HCT116 (cell line): Measurements from ENCODE around the gene IZUMO4. TPM values are rescaled to one million over a fixed set of nuclear protein-coding genes. Genes with fewer than 3 reads are reported as not detected.

Experiments
- ATAC-seq: fragments of 200-7000 bp; cut with Tn5 transposase; 2 replicates; pipeline ENCODE4 v1.9.1; 2020; ENCODE audit warnings: mild to moderate bottlenecking, moderate library complexity
- BruUV-seq: library from RNA; stranded (reverse); fragments of 400-500 nt; replicated peaks from 2 replicates; lab custom pipeline; 2021; lab: Mats Ljungman, UMichigan
- CTCF ChIA-PET: fragments of 300-600 bp; sonication (Branson Sonifier 250); formaldehyde crosslinking; loops from one replicate; lab custom pipeline; 2021; ENCODE audit warnings: antibody characterized with exemption; lab: Charles Lee
- POLR2A ChIA-PET: fragments of 300-600, 350-600 bp; sonication (Branson Sonifier 250); formaldehyde crosslinking; loops from one replicate; lab custom pipeline; 2021; ENCODE audit warnings: antibody characterized with exemption; lab: Charles Lee
- RAD21 ChIA-PET, 2 experiments: fragments of 300-600 bp; sonication (Branson Sonifier 250); formaldehyde crosslinking; loops; one replicate each; lab custom pipeline; 2023; ENCODE audit warnings: low total read pairs in 2 of 2; ENCODE audit not compliant: uncharacterized antibody in 2 of 2, unreplicated experiment in 2 of 2, low non-redundant PET in 1 of 2; lab: Charles Lee
- DNase-seq: peaks from one replicate; pipeline ENCODE4 v3.0.0-alpha.2; 2010; ENCODE audit warnings: low read depth, low spot score
- H2AFZ ChIP-seq: fragments of 200-600 bp; shearing (Covaris generic), sonication (generic); 2 replicates; pipeline ENCODE4 v1.6.1; 2017; ENCODE audit warnings: low read depth, mixed run types, mixed read lengths, antibody characterized with exemption, low read length; ENCODE audit not compliant: poor library complexity, severe bottlenecking
- H3K27ac ChIP-seq: 2 replicates; pipeline ENCODE4 v1.5.1; 2012; ENCODE audit warnings: low read depth, low read length
- H3K27me3 ChIP-seq: fragments of 200-600 bp; sonication (generic); 2 replicates; pipeline ENCODE4 v1.6.1; 2016; ENCODE audit warnings: mixed run types, low read length, mixed read lengths; ENCODE audit not compliant: insufficient read depth
- H3K36me3 ChIP-seq, 2 experiments: fragments of 200-500 bp in 1 of 2; fragments of 200-600 bp in 1 of 2; sonication (Bioruptor generic) in 1 of 2; sonication (generic) in 1 of 2; 2 replicates each; pipeline versions ENCODE4 v1.5.1 to v1.6.1; 2014 to 2016; ENCODE audit warnings: low read length in 2 of 2, inconsistent platforms in 1 of 2, mixed read lengths in 1 of 2, mixed run types in 1 of 2; ENCODE audit not compliant: insufficient read depth in 2 of 2, control insufficient read depth in 1 of 2
- H3K4me1 ChIP-seq, 2 experiments: fragments of 200-600 bp in 1 of 2; sonication (generic) in 1 of 2; 2 replicates each; pipeline versions ENCODE4 v1.5.1 to v1.6.1; 2012 to 2017; ENCODE audit warnings: low read length in 2 of 2, inconsistent platforms in 1 of 2, mild to moderate bottlenecking in 1 of 2, mixed read lengths in 1 of 2, mixed run types in 1 of 2, moderate library complexity in 1 of 2; ENCODE audit not compliant: insufficient read depth in 2 of 2, control insufficient read depth in 1 of 2
- H3K4me2 ChIP-seq: fragments of 200-600 bp; sonication (generic); 2 replicates; pipeline ENCODE4 v1.6.1; 2017; ENCODE audit warnings: mixed run types, low read length, mixed read lengths
- H3K4me3 ChIP-seq, 2 experiments: fragments of 200-600 bp in 1 of 2; sonication (generic) in 1 of 2; replicated peaks in 1 of 2; 2 replicates each; pipeline ENCODE4 v1.5.1; 2011 to 2016; ENCODE audit warnings: low read length in 2 of 2, control low read depth in 1 of 2, low read depth in 1 of 2, mild to moderate bottlenecking in 1 of 2, mixed read lengths in 1 of 2, mixed run types in 1 of 2
- H3K79me2 ChIP-seq: fragments of 200-600 bp; sonication (generic); 2 replicates; pipeline ENCODE4 v1.6.1; 2017; ENCODE audit warnings: mild to moderate bottlenecking, mixed run types, low read length, moderate library complexity, mixed read lengths; ENCODE audit not compliant: insufficient read depth
- H3K9ac ChIP-seq: fragments of 200-600 bp; sonication (generic); 2 replicates; pipeline ENCODE4 v1.6.1; 2016; ENCODE audit warnings: low read length, mixed read lengths
- H3K9me2 ChIP-seq: fragments of 200-600 bp; sonication (generic), shearing (Covaris generic); 2 replicates; pipeline ENCODE4 v1.6.1; 2017; ENCODE audit warnings: mixed run types, mild to moderate bottlenecking, moderate library complexity; ENCODE audit not compliant: insufficient read depth
- H3K9me3 ChIP-seq, 2 experiments: fragments of 200-500 bp in 1 of 2; fragments of 200-600 bp in 1 of 2; sonication (Bioruptor generic) in 1 of 2; sonication (generic) in 1 of 2; 2 replicates each; pipeline ENCODE4 v1.6.1; 2014 to 2017; ENCODE audit warnings: low read length in 2 of 2, mixed read lengths in 2 of 2, inconsistent platforms in 1 of 2, low read depth in 1 of 2, mild to moderate bottlenecking in 1 of 2, mixed run types in 1 of 2, moderate library complexity in 1 of 2; ENCODE audit not compliant: control insufficient read depth in 1 of 2, insufficient read depth in 1 of 2
- H4K20me1 ChIP-seq: fragments of 200-600 bp; sonication (generic), shearing (Covaris generic); 2 replicates; pipeline ENCODE4 v1.6.1; 2017; ENCODE audit warnings: mixed run types, mild to moderate bottlenecking, moderate library complexity; ENCODE audit not compliant: insufficient read depth
- ATF3 ChIP-seq: IDR thresholded peaks from 2 replicates; pipeline ENCODE4 v1.6.1; 2012
- CBX3 ChIP-seq: IDR thresholded peaks from 2 replicates; pipeline ENCODE4 v1.6.1; 2012; ENCODE audit warnings: low read depth
- CEBPB ChIP-seq: IDR thresholded peaks from 2 replicates; pipeline ENCODE4 v1.6.1; 2012; ENCODE audit warnings: low read depth
- EGR1 ChIP-seq: IDR thresholded peaks from 2 replicates; pipeline ENCODE4 v1.6.1; 2012; ENCODE audit warnings: low read depth
- EZH2 ChIP-seq: fragments of 200-600 bp; sonication (generic); IDR thresholded peaks from 2 replicates; pipeline ENCODE4 v1.6.1; 2017; ENCODE audit warnings: antibody characterized with exemption, mixed run types
- EZH2phosphoT487 ChIP-seq: fragments of 200-600 bp; IDR thresholded peaks from 2 replicates; pipeline ENCODE4 v1.6.1; 2018; ENCODE audit warnings: antibody characterized with exemption, borderline replicate concordance
- FOSL1 ChIP-seq: IDR thresholded peaks from 2 replicates; pipeline ENCODE4 v1.6.1; 2012; ENCODE audit warnings: low read depth
- JUND ChIP-seq: IDR thresholded peaks from 2 replicates; pipeline ENCODE4 v1.6.1; 2012
- MAX ChIP-seq: IDR thresholded peaks from 2 replicates; pipeline ENCODE4 v1.6.1; 2012
- POLR2A ChIP-seq: IDR thresholded peaks from 2 replicates; pipeline ENCODE4 v1.7.0; 2011; ENCODE audit warnings: borderline replicate concordance; ENCODE audit not compliant: insufficient read depth, insufficient read length; ENCODE audit errors: extremely low read depth
- POLR2AphosphoS5 ChIP-seq: IDR thresholded peaks from 2 replicates; pipeline ENCODE4 v1.6.1; 2011; ENCODE audit warnings: mild to moderate bottlenecking, low read depth, low read length, moderate library complexity
- REST ChIP-seq: IDR thresholded peaks from 2 replicates; pipeline ENCODE4 v1.6.1; 2012; ENCODE audit warnings: low read depth
- SIN3A ChIP-seq: IDR thresholded peaks from 2 replicates; pipeline ENCODE4 v1.6.1; 2012; ENCODE audit warnings: low read depth
- SRF ChIP-seq: IDR thresholded peaks from 2 replicates; pipeline ENCODE4 v1.6.1; 2012; ENCODE audit warnings: low read depth
- TCF7L2 ChIP-seq: IDR thresholded peaks from 2 replicates; pipeline ENCODE4 v1.7.0; 2011; ENCODE audit warnings: borderline replicate concordance, inconsistent platforms; ENCODE audit not compliant: insufficient read depth, insufficient read length; ENCODE audit errors: extremely low read depth
- ZBTB33 ChIP-seq: IDR thresholded peaks from 2 replicates; pipeline ENCODE4 v1.6.1; 2011; ENCODE audit warnings: mild to moderate bottlenecking, low read length, moderate library complexity; ENCODE audit not compliant: insufficient replicate concordance; ENCODE audit errors: extremely low read depth
- ZNF274 ChIP-seq: fragments of 200-500 bp; sonication (Bioruptor generic); IDR thresholded peaks from 2 replicates; pipeline ENCODE4 v1.6.1; 2014; ENCODE audit warnings: mild to moderate bottlenecking, low read depth, low read length, inconsistent platforms
- intact Hi-C: fragments of 100-400 bp; cut with micrococcal nuclease; formaldehyde crosslinking; loops from 2 replicates; pipeline ENCODE4 v1.10.0; 2022
- total RNA-seq: library from RNA; stranded (reverse); gene quantifications from one replicate; pipeline ENCODE4 v1.2.1, GENCODE V29; 2021; ENCODE audit not compliant: unreplicated experiment

The IZUMO4 gene
- total RNA-seq, 1 experiment from 2014 or later: 6.1 TPM

- Histone ChIP-seq H3K9ac (no peak overlapping the region), H3K27ac (no peak overlapping the region), H3K9me2 (no peaks in the 10 kb centered on the region), H2AFZ (no peak overlapping the region), H3K4me1 (peaks cover 3 to 13% of the 10 kb centered on the region in 2 experiments; a peak in 2 of 4 replicates), H3K27me3 (no peaks in the 10 kb centered on the region), H3K4me2 (no peak overlapping the region), H3K79me2 (no peaks in the 10 kb centered on the region), H4K20me1 (no peaks in the 10 kb centered on the region), H3K4me3 (no peak overlapping the region)
- DNase-seq: no peak
- ChIA-PET CTCF (no interaction called here), POLR2A (no interaction called here)
- BruUV-seq: no TSS peak
- intact Hi-C loops: no loop called here
- ATAC-seq: no peak
- TF ChIP-seq SIN3A: no peak
- TF ChIP-seq EZH2phosphoT487: no peak
- TF ChIP-seq EGR1: no peak
- no peak for TF ChIP-seq EZH2
- no peak for TF ChIP-seq SRF
- TF ChIP-seq ZNF274: no peak
- no peak for TF ChIP-seq TCF7L2
- no peak for TF ChIP-seq CBX3
- TF ChIP-seq MAX: no peak
- no peak for TF ChIP-seq FOSL1
- no peak for TF ChIP-seq ATF3
- TF ChIP-seq ZBTB33: no peak
- no peak for TF ChIP-seq JUND
- TF ChIP-seq CEBPB: no peak
- no peak for TF ChIP-seq REST
- TF ChIP-seq POLR2AphosphoS5: no peak
- TF ChIP-seq POLR2A: no peak
- TF ChIP-seq, all 23 proteins: peak for 0
- Histone ChIP-seq H3K36me3 (peaks cover 3 to 4% of the 10 kb centered on the region in 2 experiments; a peak in 2 of 4 replicates), H3K9me3 (no peaks in the 10 kb centered on the region)
- RAD21 ChIA-PET: no interaction called here
Observed at GRCh38 chr19:2077398-2077797, 19.3 kb upstream of the IZUMO4 start.
